GM23338 (cell line): ENCODE data around the gene NUDT4.

Experiments used
- CREB1 ChIP-seq: fragments of 250-450 bp; sonication (Bioruptor Pico); IDR thresholded peaks from 2 replicates; pipeline ENCODE4 v1.5.0; 2020; ENCODE audit warnings: low read depth, mild to moderate bottlenecking, moderate library complexity
- EZH2 ChIP-seq: fragments of 200-600 bp; sonication (generic); IDR thresholded peaks from one replicate; pipeline ENCODE4 v1.8.0; 2017; ENCODE audit warnings: antibody characterized with exemption, mild to moderate bottlenecking, low read depth; ENCODE audit not compliant: unreplicated experiment
- EZH2phosphoT487 ChIP-seq: fragments of 200-600 bp; sonication (generic); IDR thresholded peaks from one replicate; pipeline ENCODE4 v1.8.1; 2018; ENCODE audit warnings: antibody characterized with exemption; ENCODE audit not compliant: unreplicated experiment
- JUNB ChIP-seq: IDR thresholded peaks from one replicate; pipeline ENCODE4 v1.6.1; 2016; ENCODE audit warnings: antibody characterized with exemption; ENCODE audit not compliant: unreplicated experiment
- POLR2AphosphoS5 ChIP-seq: IDR thresholded peaks from 2 replicates; pipeline ENCODE4 v1.6.1; 2016; ENCODE audit warnings: antibody characterized with exemption, low read depth
- ZNF114 ChIP-seq: fragments of 250-450 bp; sonication (Bioruptor Pico); IDR thresholded peaks from 2 replicates; pipeline ENCODE4 v1.5.0; 2020; ENCODE audit warnings: mild to moderate bottlenecking, moderate library complexity
- TF ChIP-seq, protein P1 (sequence below), 2 experiments: fragments of 200-600 bp in 1 of 2; sonication (generic) in 1 of 2; conservative IDR thresholded peaks; 2 replicates each; pipeline versions ENCODE4 v1.5.1 to v1.6.1; 2016 to 2017; ENCODE audit warnings: antibody characterized with exemption in 2 of 2, low read depth in 2 of 2, mild to moderate bottlenecking in 2 of 2, moderate library complexity in 1 of 2
- TF ChIP-seq, protein P2 (sequence below): IDR thresholded peaks from one replicate; pipeline ENCODE4 v1.6.1; 2018; ENCODE audit warnings: antibody characterized with exemption; ENCODE audit not compliant: unreplicated experiment
- TF ChIP-seq, protein P3 (sequence below): IDR thresholded peaks from 2 replicates; pipeline ENCODE4 v1.6.1; 2016; ENCODE audit warnings: antibody characterized with exemption

DNA sequence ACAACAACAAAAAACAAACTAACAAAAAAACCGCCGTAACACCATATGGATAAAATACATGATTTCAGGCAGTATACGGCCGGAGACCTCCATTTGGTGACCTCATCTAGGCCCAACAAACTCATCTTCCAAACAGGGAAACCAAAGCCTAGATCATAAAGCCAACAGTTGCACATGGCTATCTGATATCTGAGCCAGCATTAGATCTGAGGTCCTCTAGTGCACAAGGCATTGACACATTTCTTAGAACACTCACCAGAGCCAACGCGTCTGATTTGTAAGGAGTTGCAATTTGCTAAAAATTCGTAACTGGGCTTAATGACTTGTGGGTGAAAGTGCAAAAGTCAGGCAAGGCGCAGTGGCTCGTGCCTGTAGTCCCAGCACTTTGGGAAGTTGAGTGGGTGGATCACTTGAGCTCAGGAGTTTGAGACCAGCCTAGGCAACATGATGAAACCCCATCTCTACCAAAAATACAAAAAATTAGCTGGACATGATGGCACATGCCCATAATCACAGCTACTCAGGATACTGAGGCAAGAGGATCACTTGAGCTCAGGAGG is 42.0 kb upstream of the NUDT4 start:
- TF ChIP-seq, protein P1, sequence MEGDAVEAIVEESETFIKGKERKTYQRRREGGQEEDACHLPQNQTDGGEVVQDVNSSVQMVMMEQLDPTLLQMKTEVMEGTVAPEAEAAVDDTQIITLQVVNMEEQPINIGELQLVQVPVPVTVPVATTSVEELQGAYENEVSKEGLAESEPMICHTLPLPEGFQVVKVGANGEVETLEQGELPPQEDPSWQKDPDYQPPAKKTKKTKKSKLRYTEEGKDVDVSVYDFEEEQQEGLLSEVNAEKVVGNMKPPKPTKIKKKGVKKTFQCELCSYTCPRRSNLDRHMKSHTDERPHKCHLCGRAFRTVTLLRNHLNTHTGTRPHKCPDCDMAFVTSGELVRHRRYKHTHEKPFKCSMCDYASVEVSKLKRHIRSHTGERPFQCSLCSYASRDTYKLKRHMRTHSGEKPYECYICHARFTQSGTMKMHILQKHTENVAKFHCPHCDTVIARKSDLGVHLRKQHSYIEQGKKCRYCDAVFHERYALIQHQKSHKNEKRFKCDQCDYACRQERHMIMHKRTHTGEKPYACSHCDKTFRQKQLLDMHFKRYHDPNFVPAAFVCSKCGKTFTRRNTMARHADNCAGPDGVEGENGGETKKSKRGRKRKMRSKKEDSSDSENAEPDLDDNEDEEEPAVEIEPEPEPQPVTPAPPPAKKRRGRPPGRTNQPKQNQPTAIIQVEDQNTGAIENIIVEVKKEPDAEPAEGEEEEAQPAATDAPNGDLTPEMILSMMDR (conservative IDR thresholded peaks at IDR 0.05; ENCODE audit: low read depth in 2 of 2): no peak
- TF ChIP-seq, protein P2, sequence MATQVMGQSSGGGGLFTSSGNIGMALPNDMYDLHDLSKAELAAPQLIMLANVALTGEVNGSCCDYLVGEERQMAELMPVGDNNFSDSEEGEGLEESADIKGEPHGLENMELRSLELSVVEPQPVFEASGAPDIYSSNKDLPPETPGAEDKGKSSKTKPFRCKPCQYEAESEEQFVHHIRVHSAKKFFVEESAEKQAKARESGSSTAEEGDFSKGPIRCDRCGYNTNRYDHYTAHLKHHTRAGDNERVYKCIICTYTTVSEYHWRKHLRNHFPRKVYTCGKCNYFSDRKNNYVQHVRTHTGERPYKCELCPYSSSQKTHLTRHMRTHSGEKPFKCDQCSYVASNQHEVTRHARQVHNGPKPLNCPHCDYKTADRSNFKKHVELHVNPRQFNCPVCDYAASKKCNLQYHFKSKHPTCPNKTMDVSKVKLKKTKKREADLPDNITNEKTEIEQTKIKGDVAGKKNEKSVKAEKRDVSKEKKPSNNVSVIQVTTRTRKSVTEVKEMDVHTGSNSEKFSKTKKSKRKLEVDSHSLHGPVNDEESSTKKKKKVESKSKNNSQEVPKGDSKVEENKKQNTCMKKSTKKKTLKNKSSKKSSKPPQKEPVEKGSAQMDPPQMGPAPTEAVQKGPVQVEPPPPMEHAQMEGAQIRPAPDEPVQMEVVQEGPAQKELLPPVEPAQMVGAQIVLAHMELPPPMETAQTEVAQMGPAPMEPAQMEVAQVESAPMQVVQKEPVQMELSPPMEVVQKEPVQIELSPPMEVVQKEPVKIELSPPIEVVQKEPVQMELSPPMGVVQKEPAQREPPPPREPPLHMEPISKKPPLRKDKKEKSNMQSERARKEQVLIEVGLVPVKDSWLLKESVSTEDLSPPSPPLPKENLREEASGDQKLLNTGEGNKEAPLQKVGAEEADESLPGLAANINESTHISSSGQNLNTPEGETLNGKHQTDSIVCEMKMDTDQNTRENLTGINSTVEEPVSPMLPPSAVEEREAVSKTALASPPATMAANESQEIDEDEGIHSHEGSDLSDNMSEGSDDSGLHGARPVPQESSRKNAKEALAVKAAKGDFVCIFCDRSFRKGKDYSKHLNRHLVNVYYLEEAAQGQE: no peak
- no peak for TF ChIP-seq EZH2phosphoT487
- TF ChIP-seq, protein P3, sequence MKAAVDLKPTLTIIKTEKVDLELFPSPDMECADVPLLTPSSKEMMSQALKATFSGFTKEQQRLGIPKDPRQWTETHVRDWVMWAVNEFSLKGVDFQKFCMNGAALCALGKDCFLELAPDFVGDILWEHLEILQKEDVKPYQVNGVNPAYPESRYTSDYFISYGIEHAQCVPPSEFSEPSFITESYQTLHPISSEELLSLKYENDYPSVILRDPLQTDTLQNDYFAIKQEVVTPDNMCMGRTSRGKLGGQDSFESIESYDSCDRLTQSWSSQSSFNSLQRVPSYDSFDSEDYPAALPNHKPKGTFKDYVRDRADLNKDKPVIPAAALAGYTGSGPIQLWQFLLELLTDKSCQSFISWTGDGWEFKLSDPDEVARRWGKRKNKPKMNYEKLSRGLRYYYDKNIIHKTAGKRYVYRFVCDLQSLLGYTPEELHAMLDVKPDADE: no peak
- no peak for TF ChIP-seq POLR2AphosphoS5
- TF ChIP-seq EZH2: no peak
- no peak for TF ChIP-seq JUNB
- TF ChIP-seq CREB1 (CRISPR knock-in tag): no peak
- no peak for TF ChIP-seq ZNF114 (CRISPR knock-in tag)
